ENCODE results near the gene PTPRT. TPM values are rescaled to one million over a fixed set of nuclear protein-coding genes. Genes with fewer than 3 reads are reported as not detected.

The PTPRT gene
- total RNA-seq, 1 donor from 2014 or later = not detected

GRCh38 chr20:43123180-43123579, 66.5 kb downstream of the PTPRT start:
- intact Hi-C loops (cut with micrococcal nuclease) = no loop called here

GRCh38 chr20:43119720-43120119, 70.0 kb downstream of the PTPRT start:
- intact Hi-C loops (cut with micrococcal nuclease) = no loop called here

- intact Hi-C loops (cut with micrococcal nuclease) = no loop called here
Observed at GRCh38 chr20:43102394-43102793, 87.3 kb downstream of the PTPRT start.

- intact Hi-C loops (cut with micrococcal nuclease) = no loop called here
Observed at GRCh38 chr20:43096931-43097260, 92.8 kb downstream of the PTPRT start.

- intact Hi-C loops (cut with micrococcal nuclease) = no loop called here
Observed at GRCh38 chr20:43096126-43096930, 93.4 kb downstream of the PTPRT start.

GRCh38 chr20:43095034-43095433, 94.7 kb downstream of the PTPRT start:
- intact Hi-C loops (cut with micrococcal nuclease) = no loop called here

GRCh38 chr20:43092386-43093088, 97.2 kb downstream of the PTPRT start:
- intact Hi-C loops (cut with micrococcal nuclease) = no loop called here

- intact Hi-C loops (cut with micrococcal nuclease) = no loop called here
Observed at GRCh38 chr20:43068482-43068881, 121.2 kb downstream of the PTPRT start.

- intact Hi-C loops (cut with micrococcal nuclease) = no loop called here
Observed at GRCh38 chr20:43066125-43066524, 123.6 kb downstream of the PTPRT start.

GRCh38 chr20:43065299-43065698, 124.4 kb downstream of the PTPRT start:
- intact Hi-C loops (cut with micrococcal nuclease) = no loop called here

GRCh38 chr20:43058077-43058476, 131.6 kb downstream of the PTPRT start:
- intact Hi-C loops (cut with micrococcal nuclease) = no loop called here

GRCh38 chr20:43057317-43057716, 132.4 kb downstream of the PTPRT start:
- intact Hi-C loops (cut with micrococcal nuclease) = no loop called here

GRCh38 chr20:43055181-43055884, 134.4 kb downstream of the PTPRT start:
- intact Hi-C loops (cut with micrococcal nuclease) = no loop called here

- intact Hi-C loops (cut with micrococcal nuclease) = no loop called here
Observed at GRCh38 chr20:43052532-43052931, 137.2 kb downstream of the PTPRT start.

- intact Hi-C loops (cut with micrococcal nuclease) = no loop called here
Observed at GRCh38 chr20:43046966-43047365, 142.7 kb downstream of the PTPRT start.

- intact Hi-C loops (cut with micrococcal nuclease) = no loop called here
Observed at GRCh38 chr20:43043887-43044286, 145.8 kb downstream of the PTPRT start.

GRCh38 chr20:43040427-43040826, 149.3 kb downstream of the PTPRT start:
- intact Hi-C loops (cut with micrococcal nuclease) = no loop called here

GRCh38 chr20:43037605-43038309, 151.9 kb downstream of the PTPRT start:
- intact Hi-C loops (cut with micrococcal nuclease) = no loop called here

GRCh38 chr20:43034981-43035724, 154.6 kb downstream of the PTPRT start:
- intact Hi-C loops (cut with micrococcal nuclease) = no loop called here

GRCh38 chr20:43032459-43032858, 157.2 kb downstream of the PTPRT start:
- intact Hi-C loops (cut with micrococcal nuclease) = no loop called here

GRCh38 chr20:43029176-43029575, 160.5 kb downstream of the PTPRT start:
- intact Hi-C loops (cut with micrococcal nuclease) = no loop called here

Data from T-helper 1 cell treated with Interleukin-12 subunit alpha and Interleukin-12 subunit beta and Interleukin-4 antibody, amounts not matched to agents 30 ng/mL and 1 ng/mL, for 36 hours (primary cell).